Femur (tissue), 1 donor: ENCODE results near the gene NAP1L5.

Experiments
- DNase-seq: peaks from one replicate; pipeline ENCODE4 v3.0.0-alpha.2; 2017

Gene NAP1L5

GRCh38 chr4:88722276-88722780 lies 24.7 kb upstream of the NAP1L5 start:
- no peak for DNase-seq

- DNase-seq, result no peak
Measured at GRCh38 chr4:88720451-88721428, 23.1 kb upstream of the NAP1L5 start.

- no peak for DNase-seq
Measured at GRCh38 chr4:88719381-88719780, 21.8 kb upstream of the NAP1L5 start.

- DNase-seq, result no peak
Measured at GRCh38 chr4:88718098-88718497, 20.5 kb upstream of the NAP1L5 start.

GRCh38 chr4:88713782-88714181 lies 16.2 kb upstream of the NAP1L5 start:
- DNase-seq, result no peak

- DNase-seq, result no peak
Measured at GRCh38 chr4:88709989-88710388, 12.4 kb upstream of the NAP1L5 start.

- DNase-seq, result peak; percentile 70
Measured at GRCh38 chr4:88706574-88706973, 8.9 kb upstream of the NAP1L5 start.

- DNase-seq, result no peak
Measured at GRCh38 chr4:88705805-88706492, 8.3 kb upstream of the NAP1L5 start.

- no peak for DNase-seq
Measured at GRCh38 chr4:88705223-88705622, 7.6 kb upstream of the NAP1L5 start.

GRCh38 chr4:88702782-88703181 lies 5.2 kb upstream of the NAP1L5 start:
- DNase-seq, result no peak

- no peak for DNase-seq
Measured at GRCh38 chr4:88698519-88698918, 890 bp upstream of the NAP1L5 start.

- DNase-seq, result peak; percentile 38
Measured at GRCh38 chr4:88697141-88697540, 488 bp downstream of the NAP1L5 start.

GRCh38 chr4:88696630-88697029 lies 999 bp downstream of the NAP1L5 start:
- no peak for DNase-seq

GRCh38 chr4:88693792-88694191 lies 3.8 kb downstream of the NAP1L5 start:
- no peak for DNase-seq

- DNase-seq, result no peak
Measured at GRCh38 chr4:88690355-88690754, 7.3 kb downstream of the NAP1L5 start.

- DNase-seq, result no peak
Measured at GRCh38 chr4:88681209-88681608, 16.4 kb downstream of the NAP1L5 start.

- DNase-seq, result no peak
Measured at GRCh38 chr4:88675543-88675942, 22.1 kb downstream of the NAP1L5 start.

- DNase-seq, result no peak
Measured at GRCh38 chr4:88674979-88675378, 22.6 kb downstream of the NAP1L5 start.

- DNase-seq, result no peak
Measured at GRCh38 chr4:88674565-88674964, 23.1 kb downstream of the NAP1L5 start.

GRCh38 chr4:88673886-88674285 lies 23.7 kb downstream of the NAP1L5 start:
- no peak for DNase-seq

GRCh38 chr4:88672987-88673386 lies 24.6 kb downstream of the NAP1L5 start:
- no peak for DNase-seq

GRCh38 chr4:88661739-88662138 lies 35.9 kb downstream of the NAP1L5 start:
- no peak for DNase-seq

GRCh38 chr4:88660446-88661294 lies 37.0 kb downstream of the NAP1L5 start:
- no peak for DNase-seq
